HG03025 (cell line): ENCODE results near the gene KRTAP5-7.

Experiments used
- ATAC-seq: cut with Tn5 transposase; IDR thresholded peaks from one replicate; pipeline ENCODE4 v1.9.1; 2021; ENCODE audit warnings: mild to moderate bottlenecking, moderate library complexity; ENCODE audit not compliant: unreplicated experiment, low FRiP score

Gene KRTAP5-7

GRCh38 chr11:71495286-71496230, 31.5 kb upstream of the KRTAP5-7 start:
- no peak for ATAC-seq

- ATAC-seq: no peak
These were observed 30.6 kb upstream of the KRTAP5-7 start for GRCh38 chr11:71496421-71496820.

GRCh38 chr11:71498091-71498490, 29.0 kb upstream of the KRTAP5-7 start:
- no peak for ATAC-seq

- ATAC-seq: no peak
These were observed 27.9 kb upstream of the KRTAP5-7 start for GRCh38 chr11:71499125-71499524.

GRCh38 chr11:71499546-71499945, 27.5 kb upstream of the KRTAP5-7 start:
- ATAC-seq: no peak

- ATAC-seq: no peak
These were observed 26.5 kb upstream of the KRTAP5-7 start for GRCh38 chr11:71500601-71501021.

- no peak for ATAC-seq
These were observed 25.7 kb upstream of the KRTAP5-7 start for GRCh38 chr11:71501071-71501985.

GRCh38 chr11:71502026-71502425, 25.0 kb upstream of the KRTAP5-7 start:
- no peak for ATAC-seq

- ATAC-seq: no peak
These were observed 24.1 kb upstream of the KRTAP5-7 start for GRCh38 chr11:71502871-71503435.

- no peak for ATAC-seq
These were observed 22.5 kb upstream of the KRTAP5-7 start for GRCh38 chr11:71504531-71504930.

GRCh38 chr11:71505001-71505400, 22.1 kb upstream of the KRTAP5-7 start:
- ATAC-seq: no peak

- no peak for ATAC-seq
These were observed 21.3 kb upstream of the KRTAP5-7 start for GRCh38 chr11:71505781-71506180.

GRCh38 chr11:71507102-71507501, 20.0 kb upstream of the KRTAP5-7 start:
- ATAC-seq: no peak

- ATAC-seq: no peak
These were observed 8.3 kb upstream of the KRTAP5-7 start for GRCh38 chr11:71518506-71519471.

- no peak for ATAC-seq
These were observed 7.5 kb upstream of the KRTAP5-7 start for GRCh38 chr11:71519546-71519945.

GRCh38 chr11:71525188-71525937, 1.7 kb upstream of the KRTAP5-7 start:
- ATAC-seq: no peak

GRCh38 chr11:71525938-71526495, 1.1 kb upstream of the KRTAP5-7 start:
- no peak for ATAC-seq

GRCh38 chr11:71527576-71528210, 626 bp downstream of the KRTAP5-7 start:
- ATAC-seq: no peak
